Upper lobe of left lung (tissue), 6 donors: ENCODE data around the gene ANP32B. TPM values are rescaled to one million over a fixed set of nuclear protein-coding genes. Genes with fewer than 3 reads are reported as not detected.

Experiments used
- ATAC-seq, 2 donors: fragments of 200-7000 bp; cut with Tn5 transposase; one replicate each; pipeline ENCODE4 v1.9.1; 2022; ENCODE audit warnings: mild to moderate bottlenecking in 2 of 2, moderate library complexity in 2 of 2; ENCODE audit not compliant: low FRiP score in 2 of 2
- DNase-seq, 2 donors: peaks; one replicate each; pipeline ENCODE4 v3.0.0-alpha.2; 2019 to 2020
- H3K27ac ChIP-seq, 4 donors: fragments of 200-600 bp; sonication (generic); one replicate each; pipeline ENCODE4 v1.5.1; 2016 to 2019
- H3K27me3 ChIP-seq, 4 donors: fragments of 200-600 bp; sonication (generic); one replicate each; pipeline ENCODE4 v1.5.1; 2017 to 2019
- H3K36me3 ChIP-seq, 4 donors: fragments of 200-600 bp; sonication (generic); one replicate each; pipeline ENCODE4 v1.5.1; 2016 to 2019
- H3K4me1 ChIP-seq, 4 donors: fragments of 200-600 bp; sonication (generic); one replicate each; pipeline ENCODE4 v1.5.1; 2018 to 2019
- H3K4me3 ChIP-seq, 4 donors: fragments of 200-600 bp; sonication (generic); one replicate each; pipeline ENCODE4 v1.5.1; 2017 to 2019; ENCODE audit warnings: mild to moderate bottlenecking in 2 of 4, moderate library complexity in 1 of 4
- H3K9me3 ChIP-seq, 4 donors: fragments of 200-600 bp; sonication (generic); one replicate each; pipeline ENCODE4 v1.5.1; 2018 to 2019
- EP300 ChIP-seq, 4 donors: sonication (generic); formaldehyde crosslinking; IDR thresholded peaks; one replicate each; pipeline ENCODE4 v1.5.1; 2017; ENCODE audit warnings: antibody characterized with exemption in 4 of 4, control low read depth in 2 of 4
- POLR2A ChIP-seq, 4 donors: fragments of 450-650 bp; IDR thresholded peaks; one replicate each; pipeline ENCODE4 v1.5.1; 2016 to 2017; ENCODE audit warnings: antibody characterized with exemption in 4 of 4, mild to moderate bottlenecking in 2 of 4
- POLR2AphosphoS5 ChIP-seq, 2 donors: sonication (generic); formaldehyde crosslinking; IDR thresholded peaks; one replicate each; pipeline ENCODE4 v1.5.1; 2017; ENCODE audit warnings: antibody characterized with exemption in 2 of 2
- WGBS, 2 donors: methylation state at CpG; one replicate each; pipeline ENCODE4 v1.1.5; 2017 to 2018; 5-methylcytosine and 5-hydroxymethylcytosine counted together
- total RNA-seq, 6 donors: library from RNA; depleted of rRNA in 4 of 6; stranded (reverse); fragments of >200 nt in 4 of 6; gene quantifications; one replicate each; pipeline versions ENCODE4 v1.1.0 to v1.2.1, GENCODE V29; 2016 to 2021
- TF ChIP-seq, protein P1 (sequence below), 6 experiments: fragments of 450-650 bp in 4 of 6; fragments of 200-600 bp in 2 of 6; sonication (generic) in 2 of 6; IDR thresholded peaks; one replicate each; pipeline ENCODE4 v1.5.1; 2016 to 2019; ENCODE audit warnings: antibody characterized with exemption in 6 of 6
- donor health status: DM: no; HTN: no; CAD: no; lungs with moderate emphysema.
- donor health status: DM: no; HTN: yes; CAD: no; lungs with severe emphysema.

Gene ANP32B
- total RNA-seq, 6 donors from 2014 or later = 34.1 to 116 (median 66.0) TPM

DNA sequence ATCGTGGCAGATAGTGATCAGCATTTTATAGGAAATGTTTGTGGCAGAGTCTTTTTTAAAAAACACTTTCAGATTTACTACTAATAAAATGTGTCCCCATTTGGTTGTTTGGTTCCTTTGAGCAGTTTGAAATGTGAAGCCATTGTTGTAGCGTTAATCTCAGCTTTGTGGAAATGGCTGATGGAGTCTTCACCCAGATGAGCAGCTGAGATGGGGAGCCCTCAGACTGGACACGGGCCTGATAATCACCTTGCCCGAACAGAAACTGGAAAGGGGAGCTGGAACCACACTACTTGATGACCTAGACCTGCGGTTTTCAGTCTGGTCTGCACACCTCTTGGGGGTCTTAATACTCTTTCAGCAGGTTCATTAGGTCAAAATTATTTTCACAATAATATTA, 20.6 kb upstream of the ANP32B start:
- ATAC-seq = no peak
- DNase-seq = no peak
- Histone ChIP-seq H3K36me3 (no peaks in the 10 kb centered on the region), H3K27ac (no peak overlapping the region), H3K9me3 (no peaks in the 10 kb centered on the region), H3K4me3 (no peak overlapping the region), H3K4me1 (no peaks in the 10 kb centered on the region), H3K27me3 (no peaks in the 10 kb centered on the region)
- no peak for TF ChIP-seq POLR2A (IDR thresholded peaks at IDR 0.05)
- TF ChIP-seq POLR2AphosphoS5 (IDR thresholded peaks at IDR 0.05) = no peak
- TF ChIP-seq, protein P1, sequence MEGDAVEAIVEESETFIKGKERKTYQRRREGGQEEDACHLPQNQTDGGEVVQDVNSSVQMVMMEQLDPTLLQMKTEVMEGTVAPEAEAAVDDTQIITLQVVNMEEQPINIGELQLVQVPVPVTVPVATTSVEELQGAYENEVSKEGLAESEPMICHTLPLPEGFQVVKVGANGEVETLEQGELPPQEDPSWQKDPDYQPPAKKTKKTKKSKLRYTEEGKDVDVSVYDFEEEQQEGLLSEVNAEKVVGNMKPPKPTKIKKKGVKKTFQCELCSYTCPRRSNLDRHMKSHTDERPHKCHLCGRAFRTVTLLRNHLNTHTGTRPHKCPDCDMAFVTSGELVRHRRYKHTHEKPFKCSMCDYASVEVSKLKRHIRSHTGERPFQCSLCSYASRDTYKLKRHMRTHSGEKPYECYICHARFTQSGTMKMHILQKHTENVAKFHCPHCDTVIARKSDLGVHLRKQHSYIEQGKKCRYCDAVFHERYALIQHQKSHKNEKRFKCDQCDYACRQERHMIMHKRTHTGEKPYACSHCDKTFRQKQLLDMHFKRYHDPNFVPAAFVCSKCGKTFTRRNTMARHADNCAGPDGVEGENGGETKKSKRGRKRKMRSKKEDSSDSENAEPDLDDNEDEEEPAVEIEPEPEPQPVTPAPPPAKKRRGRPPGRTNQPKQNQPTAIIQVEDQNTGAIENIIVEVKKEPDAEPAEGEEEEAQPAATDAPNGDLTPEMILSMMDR (IDR thresholded peaks at IDR 0.05) = no peak
- TF ChIP-seq EP300 (IDR thresholded peaks at IDR 0.05) = no peak
- WGBS, 2 donors = 80 to 87% methylated on average over 5 of the region's 5 CpGs

DNA sequence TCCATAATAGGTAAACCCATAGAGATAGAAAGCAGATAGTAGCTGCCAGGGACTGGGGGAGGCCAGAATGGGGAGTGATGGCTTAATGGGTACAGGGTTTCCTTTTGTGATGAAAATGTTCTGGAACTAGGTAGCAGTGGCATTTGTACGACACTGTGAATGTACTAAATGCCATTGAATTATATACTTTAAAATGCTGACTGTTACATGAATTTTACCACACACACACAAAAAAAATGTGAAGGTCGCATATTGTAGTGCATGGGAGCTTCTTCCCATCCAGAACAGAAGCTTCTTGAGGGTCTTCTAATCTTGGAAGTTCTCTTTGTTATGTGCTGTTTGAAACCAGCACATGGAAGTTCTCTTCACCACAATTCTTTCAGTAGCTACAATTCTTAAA, 19.9 kb upstream of the ANP32B start:
- Histone ChIP-seq H3K27ac (no peak overlapping the region), H3K4me3 (no peak overlapping the region), H3K36me3 (no peaks in the 10 kb centered on the region), H3K27me3 (no peaks in the 10 kb centered on the region), H3K4me1 (no peaks in the 10 kb centered on the region), H3K9me3 (no peaks in the 10 kb centered on the region)
- TF ChIP-seq POLR2A (IDR thresholded peaks at IDR 0.05) = no peak
- TF ChIP-seq, protein P1 (IDR thresholded peaks at IDR 0.05) = no peak
- TF ChIP-seq POLR2AphosphoS5 (IDR thresholded peaks at IDR 0.05) = no peak
- TF ChIP-seq EP300 (IDR thresholded peaks at IDR 0.05) = no peak
- ATAC-seq = no peak
- no peak for DNase-seq
- WGBS, 2 donors = 78 to 80% methylated on average over 2 of the region's 2 CpGs

DNA sequence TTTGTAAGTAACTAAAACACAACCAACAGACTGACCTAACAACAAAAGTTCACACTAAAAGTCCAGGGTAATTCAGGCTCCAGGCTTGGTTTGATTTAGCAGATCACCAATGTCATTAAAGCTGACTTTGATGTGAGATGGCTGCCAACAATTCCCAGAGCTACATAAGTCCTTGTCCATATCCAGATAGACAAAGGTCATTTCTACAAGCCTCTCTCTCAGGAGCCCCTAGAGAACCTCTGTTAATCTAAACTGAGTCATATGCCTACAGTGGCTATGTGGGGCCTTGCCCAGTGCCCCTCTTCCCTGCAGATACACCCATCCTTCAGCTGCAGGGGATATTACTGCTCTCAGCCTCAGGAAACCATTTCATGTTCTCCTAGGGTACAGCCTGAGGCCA, 18.2 kb upstream of the ANP32B start:
- ATAC-seq = no peak
- Histone ChIP-seq H3K27me3 (no peaks in the 10 kb centered on the region), H3K4me3 (no peak overlapping the region), H3K27ac (no peak overlapping the region), H3K4me1 (no peaks in the 10 kb centered on the region), H3K36me3 (no peaks in the 10 kb centered on the region), H3K9me3 (no peaks in the 10 kb centered on the region)
- no peak for DNase-seq
- TF ChIP-seq, protein P1 (IDR thresholded peaks at IDR 0.05) = no peak
- TF ChIP-seq POLR2A (IDR thresholded peaks at IDR 0.05) (no peak), POLR2AphosphoS5 (IDR thresholded peaks at IDR 0.05) (no peak), EP300 (IDR thresholded peaks at IDR 0.05) (no peak)

DNA sequence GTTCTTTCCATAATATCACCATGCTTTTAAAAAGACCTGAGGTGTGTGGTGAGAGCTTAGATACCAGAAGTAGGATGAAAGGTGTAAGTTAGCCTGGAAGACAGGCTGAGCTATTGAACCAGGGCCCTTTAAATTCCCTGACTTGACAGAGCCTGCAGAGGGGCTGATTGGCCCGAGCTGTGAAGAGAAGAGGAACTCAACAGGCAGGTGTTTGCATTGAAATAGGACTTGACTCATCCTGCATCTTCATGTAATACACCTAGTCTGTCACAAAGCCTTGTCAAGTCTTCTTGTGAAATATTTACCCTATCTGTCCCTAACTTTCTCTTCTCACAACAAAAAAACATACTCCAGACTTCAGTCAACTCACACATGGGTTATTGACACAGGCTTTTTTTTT, 16.6 kb upstream of the ANP32B start:
- H3K4me3 ChIP-seq = no peak overlapping the region
- no peaks in the 10 kb centered on the region for H3K27me3 ChIP-seq
- no peaks in the 10 kb centered on the region for H3K4me1 ChIP-seq
- H3K36me3 ChIP-seq = no peaks in the 10 kb centered on the region
- H3K9me3 ChIP-seq = no peaks in the 10 kb centered on the region
- no peak for ATAC-seq
- no peak for DNase-seq
- no peak overlapping the region for H3K27ac ChIP-seq
- 20 to 23% methylated on average over 1 of the region's 1 CpG for WGBS, 2 donors
- no peak for TF ChIP-seq POLR2AphosphoS5 (IDR thresholded peaks at IDR 0.05)
- no peak for TF ChIP-seq EP300 (IDR thresholded peaks at IDR 0.05)
- TF ChIP-seq POLR2A (IDR thresholded peaks at IDR 0.05) = no peak

DNA sequence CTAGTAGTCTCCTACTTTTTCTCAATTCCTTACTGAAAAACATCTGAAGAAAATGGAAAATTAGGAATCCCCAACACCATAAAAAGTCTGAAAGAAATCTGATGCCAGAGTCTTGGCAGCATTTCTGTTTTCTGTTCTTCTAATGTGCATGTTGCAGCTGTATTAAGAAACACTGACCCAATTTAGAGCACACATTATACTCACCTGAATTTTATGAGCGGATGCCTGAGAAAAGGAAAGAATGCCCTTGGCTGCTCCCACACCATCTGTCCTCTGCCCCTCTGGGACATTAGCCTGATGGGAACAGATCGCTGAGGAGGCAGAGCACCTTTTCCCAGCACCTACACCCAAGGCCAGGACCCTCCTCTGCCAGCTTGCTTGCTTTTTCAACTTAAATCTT, 14.1 kb upstream of the ANP32B start:
- no peaks in the 10 kb centered on the region for H3K4me1 ChIP-seq
- 75 to 93% methylated on average over 2 of the region's 2 CpGs for WGBS, 2 donors

More for the DNA sequence above, 14.1 kb upstream of the ANP32B start:
- no peak for TF ChIP-seq EP300 (IDR thresholded peaks at IDR 0.05)
- TF ChIP-seq POLR2AphosphoS5 (IDR thresholded peaks at IDR 0.05) = no peak
- no peak for TF ChIP-seq POLR2A (IDR thresholded peaks at IDR 0.05)
- TF ChIP-seq, protein P1 (IDR thresholded peaks at IDR 0.05) = no peak
- Histone ChIP-seq H3K27ac (no peak overlapping the region), H3K4me3 (no peak overlapping the region), H3K36me3 (no peaks in the 10 kb centered on the region), H3K27me3 (no peaks in the 10 kb centered on the region), H3K9me3 (no peaks in the 10 kb centered on the region)
- ATAC-seq = no peak
- no peak for DNase-seq
